Activated T-cell treated with anti-CD3 and anti-CD28 coated beads for 4 hours (primary cell): ENCODE measurements around the gene AGK.
"Not testable (repeated sequence)": the region's sequence is repeated elsewhere in the genome, so short reads cannot be mapped to it uniquely, and the experiment has no call there.

Experiments
- DNase-seq: peaks from one replicate; pipeline ENCODE4 v3.0.0-alpha.2; 2020

AGK gene

DNA sequence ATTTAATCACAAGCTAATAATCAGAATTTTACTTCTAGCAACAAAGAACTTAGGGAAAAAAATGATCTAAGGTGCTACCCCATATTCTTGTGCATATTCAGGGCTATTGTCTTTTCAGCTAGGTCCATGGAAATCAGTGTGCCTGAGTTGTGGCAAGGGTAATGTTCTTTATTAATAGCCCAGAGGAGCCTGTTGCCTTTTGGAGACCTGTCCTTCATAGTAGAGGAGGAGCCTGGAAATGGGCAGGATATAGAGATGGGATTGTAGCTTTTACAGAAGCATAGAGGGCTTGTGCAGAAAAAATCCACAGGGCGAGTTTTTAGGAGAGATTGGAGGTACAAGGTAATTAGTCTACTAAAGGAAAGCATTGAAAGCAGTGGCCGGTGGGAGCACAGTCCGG, 38.9 kb downstream of the AGK start:
- no peak for DNase-seq

DNA sequence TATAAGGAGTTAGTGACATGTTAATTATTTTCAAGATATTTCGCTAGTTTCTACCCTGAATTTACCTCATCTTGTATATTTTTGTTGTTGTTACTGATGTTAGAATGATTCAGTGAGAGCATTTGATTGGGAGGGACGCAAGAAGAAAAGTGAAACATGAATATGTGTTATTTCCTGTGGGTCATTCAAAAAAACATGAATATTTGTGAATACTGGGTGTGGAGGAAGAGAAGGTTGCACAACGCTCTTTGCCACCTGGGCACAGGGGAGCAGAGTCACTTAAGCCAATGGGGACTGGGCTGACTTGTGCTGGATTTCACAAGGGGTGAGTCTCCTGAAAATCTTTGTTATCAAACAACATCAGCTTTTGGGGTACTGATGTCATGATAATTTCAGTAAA, 39.5 kb downstream of the AGK start:
- no peak for DNase-seq

DNA sequence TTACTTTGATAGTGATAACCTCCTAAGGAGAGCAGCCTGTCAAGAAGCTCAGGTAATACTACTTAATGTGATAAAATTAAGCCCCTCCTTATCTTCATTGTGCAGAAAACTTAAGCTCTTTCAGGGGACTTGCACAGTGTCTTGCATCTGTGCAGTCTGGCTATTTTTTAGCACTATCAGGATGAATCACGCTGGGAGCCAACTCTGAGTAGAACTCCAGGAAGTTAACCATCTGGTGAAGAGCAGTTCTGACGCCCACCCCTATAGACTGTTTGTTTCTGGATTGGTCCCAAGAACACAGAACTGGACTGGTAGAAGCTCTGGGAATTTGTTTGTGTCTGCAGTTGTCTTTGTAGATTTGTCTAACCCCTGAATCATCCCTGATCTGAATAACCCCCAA, 41.9 kb downstream of the AGK start:
- DNase-seq: no peak

DNA sequence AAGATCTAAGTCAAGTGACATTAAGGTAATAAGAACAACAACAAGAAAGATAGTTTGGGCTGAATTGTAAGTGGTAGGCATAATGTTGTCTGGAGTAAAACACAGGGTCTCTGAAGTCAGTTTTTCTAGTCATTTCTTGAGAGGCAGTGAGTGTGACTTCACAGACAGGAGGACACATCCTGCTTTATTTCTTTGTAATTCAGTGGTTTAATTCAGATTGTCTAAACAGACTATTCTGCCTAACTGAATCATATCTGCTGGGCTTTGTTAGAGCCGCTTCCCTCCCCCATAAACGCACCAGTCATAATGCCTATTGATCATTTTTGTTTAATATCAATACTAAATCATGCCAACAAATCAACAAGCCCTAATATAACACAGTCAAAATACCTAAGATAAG, 46.8 kb downstream of the AGK start:
- no peak for DNase-seq

DNA sequence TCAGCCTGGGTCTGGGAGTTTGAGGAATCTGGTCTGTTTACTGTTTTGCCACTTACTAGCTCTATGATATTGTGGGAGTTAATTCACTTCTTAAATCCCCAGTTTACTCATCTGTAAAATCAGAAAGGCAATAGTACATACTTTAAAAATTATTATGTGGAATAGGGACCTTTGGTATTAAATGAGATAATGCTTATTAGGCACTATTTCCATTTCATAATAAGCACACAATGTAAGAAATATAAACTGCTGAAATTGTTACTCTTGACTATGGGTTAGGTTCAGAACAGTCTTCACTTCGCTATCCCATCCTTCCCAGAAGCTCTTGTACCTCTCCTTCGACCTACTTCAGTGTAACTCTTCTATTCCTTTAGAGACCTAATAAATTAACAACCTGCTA, 47.2 kb downstream of the AGK start:
- DNase-seq: no peak

DNA sequence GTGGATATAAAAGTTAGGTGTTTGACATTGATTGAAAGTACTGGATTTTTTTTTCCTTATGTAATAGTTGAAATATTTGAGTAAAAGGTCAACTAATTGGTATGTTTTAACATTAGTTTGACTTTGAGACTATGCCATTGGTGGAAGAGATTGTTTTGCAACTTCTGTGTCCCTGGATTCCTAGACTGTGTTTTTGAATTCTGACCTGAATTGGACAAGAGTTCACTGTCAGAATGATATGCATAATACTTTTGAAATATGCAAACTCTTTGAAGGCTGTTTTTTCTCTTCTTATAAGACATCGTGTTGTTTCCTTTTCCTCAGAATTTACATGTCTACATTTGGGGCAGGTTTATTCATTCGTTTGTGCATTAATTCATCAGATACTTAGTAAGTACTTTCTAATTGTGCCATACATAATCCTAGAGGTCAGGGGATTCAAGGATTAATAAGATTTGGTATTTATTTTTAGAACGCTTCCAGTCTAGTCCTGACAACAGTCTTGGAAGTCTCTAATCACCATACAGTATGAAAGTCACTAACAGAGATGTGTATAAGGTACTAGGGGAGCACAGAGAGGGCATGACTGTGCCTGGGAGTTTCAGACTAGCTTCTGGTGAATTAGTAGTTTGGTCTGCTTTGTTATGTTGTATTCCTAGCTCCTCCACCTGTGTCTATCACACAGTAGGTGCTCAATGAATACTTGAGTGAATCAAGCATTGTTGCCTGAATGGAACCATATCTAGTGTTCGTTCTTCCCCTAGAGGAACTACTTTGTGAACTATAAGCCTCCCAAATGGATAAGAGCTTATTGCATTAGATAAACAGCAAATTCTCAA, 49.2 kb downstream of the AGK start:
- no peak for DNase-seq

DNA sequence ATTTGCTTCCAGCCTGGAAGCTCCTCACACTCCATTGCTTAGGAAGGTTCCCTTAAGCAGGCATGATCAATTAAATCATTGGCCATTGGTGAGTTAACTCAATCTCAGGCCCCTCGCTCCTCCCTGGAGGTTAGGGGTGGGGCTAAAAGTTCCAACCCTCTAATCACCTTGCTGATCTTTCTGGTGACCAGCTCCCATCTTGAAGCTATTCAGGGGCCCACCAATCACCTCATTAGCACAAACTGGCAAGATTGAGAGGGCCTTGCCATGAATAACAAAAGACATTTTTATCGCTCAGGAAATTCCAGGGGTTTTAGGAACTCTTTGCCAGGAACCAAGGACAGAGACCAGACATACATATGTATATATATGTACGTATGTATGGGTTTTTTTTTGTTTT, 58.4 kb downstream of the AGK start:
- no peak for DNase-seq

DNA sequence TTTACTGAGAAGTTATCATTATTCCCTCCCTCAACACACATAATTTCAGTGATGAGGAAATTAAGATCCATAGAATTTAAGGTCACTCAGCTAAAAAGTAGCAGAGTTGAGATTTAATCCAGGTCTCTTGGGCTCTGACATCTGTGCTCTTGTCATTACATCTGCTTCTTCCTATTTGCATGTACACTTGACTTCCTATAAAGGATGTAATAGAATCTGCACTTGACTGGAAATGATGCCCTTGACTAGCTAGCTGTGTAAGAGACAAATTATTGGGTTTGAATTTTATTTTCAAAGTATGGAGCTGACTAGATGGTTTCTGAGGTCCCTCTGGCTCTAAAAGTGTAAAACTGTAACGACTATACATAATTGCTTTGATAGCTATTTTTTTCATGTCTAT, 59.5 kb downstream of the AGK start:
- no peak for DNase-seq

DNA sequence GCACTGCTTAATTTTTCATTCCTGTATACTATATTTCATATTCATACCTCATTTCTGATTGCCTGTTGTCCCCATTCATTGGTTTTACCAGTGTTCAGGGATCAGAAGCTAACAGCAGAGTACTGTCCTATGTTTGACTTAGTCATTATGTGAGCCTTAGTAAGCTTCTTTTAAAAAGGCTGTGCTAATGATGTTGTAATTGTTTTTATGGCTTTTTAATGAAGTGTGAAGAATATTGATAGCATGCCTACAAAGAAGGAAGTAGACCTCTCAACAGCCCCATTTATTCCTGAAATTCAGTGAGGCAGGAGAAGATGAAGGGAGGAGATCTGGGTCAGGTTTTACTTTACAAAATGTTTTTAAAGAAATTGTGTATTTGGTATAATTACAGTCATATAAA, 61.7 kb downstream of the AGK start:
- no peak for DNase-seq

DNA sequence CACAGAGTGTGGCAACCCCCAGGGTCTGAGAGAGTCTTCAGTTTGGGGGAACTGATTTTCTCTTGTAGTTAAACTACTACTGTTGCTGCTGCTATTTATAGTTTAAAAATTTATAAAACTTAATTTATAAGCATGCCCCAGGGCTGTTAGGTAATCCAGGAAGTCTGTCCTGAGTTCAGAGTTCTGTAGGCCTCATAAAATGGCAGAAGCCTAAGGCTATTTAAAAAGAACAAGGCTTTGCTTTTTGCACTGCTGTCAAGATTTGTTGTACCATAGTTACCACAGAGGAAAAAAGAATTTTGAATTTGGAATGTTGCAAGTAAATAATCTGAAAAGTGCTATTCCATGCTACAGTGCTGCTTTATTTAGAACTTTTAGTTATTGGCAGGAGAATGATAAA, 66.1 kb downstream of the AGK start:
- DNase-seq: no peak

DNA sequence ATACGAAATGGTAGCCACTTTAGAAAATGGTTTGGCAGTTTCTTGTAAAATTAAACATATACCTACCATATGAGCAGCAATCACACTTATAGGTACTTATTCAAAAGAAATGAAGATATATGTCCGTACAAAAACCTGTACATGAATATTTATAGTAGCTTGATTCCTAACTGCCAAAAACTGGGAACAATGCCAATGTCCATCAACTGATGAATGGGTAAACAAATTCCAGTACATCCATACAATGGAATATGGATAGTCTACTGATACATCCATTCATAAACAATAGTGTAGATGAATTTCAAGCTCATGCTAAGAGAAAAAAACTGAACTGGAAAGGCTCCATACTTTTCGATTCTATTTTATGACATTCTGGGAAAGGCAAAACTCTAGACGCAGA, 68.5 kb downstream of the AGK start:
- DNase-seq: no peak

DNA sequence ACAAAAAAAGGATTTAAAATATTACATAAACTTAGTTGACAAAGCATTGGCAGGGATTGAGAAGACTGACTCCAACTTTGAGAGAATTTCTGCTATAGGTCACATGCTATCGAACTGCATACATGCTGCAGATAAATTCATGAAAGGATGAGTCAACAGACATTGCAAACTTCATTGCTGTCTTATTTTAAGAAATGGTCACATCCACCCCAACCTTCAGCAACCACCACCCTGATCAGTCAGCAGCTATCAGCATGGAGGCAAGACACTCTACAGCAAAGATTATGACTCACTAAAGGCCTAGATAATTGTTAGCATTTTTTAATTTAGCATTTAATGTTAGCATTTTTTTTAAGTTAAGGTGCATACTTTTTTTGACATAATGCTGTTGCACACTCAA, 73.6 kb downstream of the AGK start:
- no peak for DNase-seq

DNA sequence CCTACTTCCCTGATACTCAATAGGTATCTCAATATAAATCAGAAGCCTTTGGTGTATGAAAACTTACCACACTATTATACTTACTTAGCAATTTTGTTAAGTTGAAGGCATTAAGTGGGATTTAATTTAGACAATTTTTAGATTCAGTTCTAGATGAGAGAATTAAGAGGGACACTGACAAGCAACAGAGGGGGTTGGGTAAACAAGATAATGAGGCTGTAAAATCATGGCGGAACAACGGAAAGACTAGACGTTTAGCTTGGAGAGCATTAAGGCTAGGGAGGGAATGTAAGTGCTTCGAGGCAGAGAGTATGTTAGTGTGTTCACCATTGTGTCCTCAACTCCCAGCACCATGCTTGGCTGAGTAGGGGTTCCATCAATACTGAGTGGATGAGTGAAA, 79.4 kb downstream of the AGK start:
- no peak for DNase-seq

DNA sequence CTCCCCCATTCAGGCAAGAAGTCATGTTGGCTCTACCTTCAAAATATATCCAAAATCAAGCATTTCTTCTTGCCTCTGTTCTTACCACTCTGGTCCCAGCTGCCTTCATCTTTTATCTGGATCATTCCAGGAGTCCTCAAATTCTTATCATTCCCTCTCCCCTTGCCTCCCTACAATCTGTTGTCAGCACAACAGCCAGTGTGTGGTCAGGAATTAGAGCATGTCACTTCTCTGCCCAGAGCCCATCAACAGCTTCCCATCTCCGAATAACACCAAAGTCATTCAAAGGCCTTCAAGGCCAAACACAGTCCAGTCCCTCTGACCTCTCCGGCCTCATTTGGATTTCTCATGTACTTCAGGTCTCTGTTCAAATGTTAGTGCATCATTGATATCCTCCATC, 80.3 kb downstream of the AGK start:
- no peak for DNase-seq

DNA sequence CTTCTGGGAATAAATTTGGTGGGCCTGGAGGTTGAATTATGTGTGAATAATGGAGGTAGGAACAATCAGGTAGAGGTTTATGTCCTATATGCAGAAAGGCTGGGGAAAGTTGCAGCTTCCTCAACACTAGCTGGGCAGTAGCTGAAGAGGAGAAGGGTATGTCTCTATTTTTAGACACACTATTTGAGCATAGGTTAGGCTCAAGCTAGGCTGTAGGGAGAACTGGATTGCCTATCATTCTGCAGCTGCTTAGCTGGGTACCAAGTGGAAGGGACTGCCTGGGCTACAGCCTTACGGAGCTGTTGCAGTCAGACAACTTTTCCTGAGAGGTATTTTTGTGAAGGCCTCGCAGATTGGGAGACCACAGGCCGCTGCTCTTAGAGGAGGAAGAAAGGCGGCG, 82.9 kb downstream of the AGK start:
- DNase-seq: no peak

DNA sequence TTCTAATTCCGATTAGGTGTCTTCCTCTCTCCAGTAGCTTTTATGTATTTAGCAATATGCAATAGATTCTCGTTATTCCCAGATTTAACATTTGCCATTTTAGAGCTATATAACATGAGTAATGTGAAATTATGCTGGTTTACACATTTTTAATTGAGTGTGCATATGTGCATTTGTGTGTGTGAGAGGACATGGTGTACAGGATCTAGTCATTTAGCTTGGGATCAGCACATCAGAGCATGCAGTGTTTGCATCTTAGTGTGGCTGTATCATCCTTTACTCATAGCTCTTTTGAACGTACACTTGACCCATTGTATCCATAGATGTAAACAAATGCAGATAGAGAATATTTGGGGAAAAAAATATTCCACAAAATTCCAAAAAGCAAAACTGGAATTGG, 84.8 kb downstream of the AGK start:
- DNase-seq: no peak

DNA sequence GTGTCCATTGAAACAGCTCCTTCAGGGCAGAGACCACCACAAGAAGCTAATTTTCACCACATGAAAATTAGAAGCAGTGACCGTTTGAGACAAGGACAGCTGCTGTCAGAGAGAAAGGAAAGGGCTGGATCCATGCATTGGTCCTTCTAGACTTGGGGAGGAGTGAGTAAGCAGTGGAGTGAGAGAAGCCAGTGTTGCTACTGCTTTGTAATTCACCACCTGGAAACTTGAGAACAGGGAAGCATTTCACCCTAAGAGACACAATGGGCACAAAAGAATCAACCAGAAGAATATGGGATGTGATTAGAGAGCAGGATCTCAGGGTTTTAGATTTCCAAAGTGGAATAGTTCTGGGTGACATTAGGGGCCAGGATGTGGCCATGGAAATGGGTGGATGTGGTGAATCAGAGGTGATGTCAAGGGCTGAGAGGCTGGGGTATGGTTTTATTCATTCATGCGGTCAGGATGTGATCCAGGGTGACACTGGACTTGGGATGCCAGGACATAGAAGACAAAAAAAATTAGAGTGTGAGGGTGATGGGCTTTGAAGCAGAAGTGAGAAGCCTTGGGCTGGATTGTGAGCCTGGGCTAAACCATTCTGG, 89.1 kb downstream of the AGK start:
- DNase-seq: no peak

DNA sequence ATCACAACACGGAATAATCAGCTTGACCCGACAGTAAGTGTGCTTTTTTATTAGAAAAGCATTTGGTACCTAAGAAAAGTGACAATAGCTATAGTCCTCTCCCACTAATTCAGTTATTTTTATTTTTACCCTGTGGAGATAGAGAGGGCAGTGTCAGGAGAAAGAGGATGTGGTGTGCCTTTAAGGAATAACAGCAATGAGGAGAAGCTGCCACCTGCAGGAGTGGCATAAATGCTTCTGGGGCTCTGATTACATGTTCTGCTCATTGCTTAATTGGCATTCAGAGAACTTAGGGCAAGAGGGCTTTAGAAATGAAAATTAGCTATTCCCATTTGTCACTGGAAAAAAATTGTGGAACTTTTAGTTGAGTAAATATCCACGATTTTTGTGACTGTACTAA, 90.7 kb downstream of the AGK start:
- DNase-seq: no peak

DNA sequence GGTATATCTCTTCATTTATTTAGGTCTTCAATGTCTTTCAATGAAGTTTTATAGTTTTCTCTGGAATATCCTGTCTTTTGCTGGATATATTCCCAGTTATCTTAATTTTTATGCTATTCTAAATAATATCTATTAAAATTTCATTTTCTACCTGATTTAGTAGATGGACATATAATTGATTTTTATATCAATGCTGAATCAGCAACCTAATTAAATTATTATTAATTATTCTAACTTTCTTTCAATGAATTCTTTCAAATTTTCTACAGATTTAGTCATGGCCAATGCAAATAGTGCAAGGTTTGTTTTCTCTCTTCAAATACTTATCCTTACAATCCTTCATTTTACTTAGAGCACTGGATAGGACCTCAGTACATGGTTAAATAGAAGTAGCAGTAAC, 94.0 kb downstream of the AGK start:
- no peak for DNase-seq

DNA sequence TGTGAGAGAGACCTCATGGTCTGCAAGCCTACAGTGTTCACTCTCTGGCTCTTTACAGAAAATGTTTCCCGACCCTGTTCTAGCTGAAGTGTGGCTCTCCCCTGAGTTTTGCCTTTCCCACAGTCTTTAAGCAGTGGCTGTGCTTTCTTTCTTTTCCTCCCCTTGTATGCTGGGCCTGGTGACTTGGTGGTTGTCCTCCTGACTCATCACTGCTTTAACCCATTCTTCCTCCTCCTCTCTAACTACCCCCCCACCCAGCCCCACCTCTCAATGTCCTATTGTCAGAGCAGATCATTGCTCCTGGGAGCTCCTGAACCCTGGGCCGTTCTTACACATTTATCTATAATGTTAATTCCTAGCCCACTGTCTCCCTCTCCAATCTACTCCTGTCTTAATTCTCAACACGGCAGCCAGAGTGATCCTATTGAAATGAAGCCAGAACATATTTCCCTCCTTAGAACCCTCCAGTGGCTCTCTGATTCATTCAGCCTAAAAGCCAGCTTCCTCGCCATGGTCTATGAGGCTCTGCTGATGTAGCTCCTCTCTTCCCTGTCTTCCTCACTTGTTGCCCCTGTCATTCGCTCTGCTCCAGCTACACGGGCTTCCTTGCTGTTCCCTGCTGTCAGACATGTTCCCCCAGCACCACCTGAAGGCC, 95.7 kb downstream of the AGK start:
- DNase-seq: no peak

DNA sequence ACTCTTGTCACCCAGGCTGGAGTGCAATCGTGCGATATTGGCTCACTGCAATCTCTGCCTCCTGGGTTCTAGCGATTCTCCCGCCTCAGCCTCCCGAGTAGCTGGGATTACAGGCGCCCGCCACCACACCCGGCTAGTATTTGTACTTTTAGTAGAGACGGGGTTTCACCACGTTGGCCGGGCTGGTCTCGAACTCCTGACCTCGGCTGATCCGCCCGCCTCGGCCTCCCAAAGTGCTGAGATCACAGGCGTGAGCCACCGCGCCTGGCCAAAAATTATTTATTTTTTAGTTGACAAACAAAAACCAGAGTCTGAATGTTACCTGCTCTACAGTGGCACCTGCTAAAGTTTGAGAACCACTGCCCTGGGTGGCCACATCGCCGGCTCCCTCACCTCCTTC, 96.5 kb downstream of the AGK start:
- not testable (repeated sequence) for DNase-seq

DNA sequence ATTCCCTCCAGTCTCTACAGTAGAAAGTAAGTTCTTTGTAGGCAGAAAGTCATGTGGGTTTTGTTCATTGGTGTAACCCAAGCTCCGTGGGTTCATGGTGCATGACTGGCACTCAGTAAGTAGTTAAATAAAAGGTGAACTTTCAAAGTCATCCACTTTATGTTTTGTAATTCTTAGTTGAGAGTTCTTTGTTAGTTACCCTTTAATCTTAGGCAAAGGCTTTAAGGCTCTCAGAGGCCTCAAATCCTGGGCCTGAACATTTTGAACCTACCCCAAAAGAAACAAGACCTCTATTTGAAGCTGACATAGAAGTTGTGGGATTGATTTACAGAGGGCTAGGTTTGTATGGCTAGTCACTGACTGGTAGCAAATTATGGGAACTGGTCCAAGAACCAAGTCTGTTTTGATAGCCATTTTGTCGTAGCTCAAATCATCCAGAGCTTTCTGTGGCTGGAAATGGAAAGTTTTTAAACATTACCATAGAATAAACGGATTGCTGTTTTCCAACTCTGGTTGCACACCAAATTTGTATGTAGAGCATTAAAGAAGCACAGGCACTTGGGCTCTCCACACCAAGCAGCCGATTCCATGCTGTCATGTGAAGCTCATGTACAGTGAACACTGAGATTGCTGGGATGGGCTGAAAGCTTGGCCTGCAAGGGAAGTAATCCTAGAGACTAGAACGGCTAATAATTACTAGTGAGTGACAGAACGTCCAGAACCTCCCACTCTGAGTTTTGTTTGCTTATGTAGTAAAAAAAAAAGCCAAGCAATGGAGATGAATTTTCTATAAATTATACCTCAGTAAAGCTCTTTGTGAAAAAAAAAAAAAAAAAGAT, 97.3 kb downstream of the AGK start:
- no peak for DNase-seq

DNA sequence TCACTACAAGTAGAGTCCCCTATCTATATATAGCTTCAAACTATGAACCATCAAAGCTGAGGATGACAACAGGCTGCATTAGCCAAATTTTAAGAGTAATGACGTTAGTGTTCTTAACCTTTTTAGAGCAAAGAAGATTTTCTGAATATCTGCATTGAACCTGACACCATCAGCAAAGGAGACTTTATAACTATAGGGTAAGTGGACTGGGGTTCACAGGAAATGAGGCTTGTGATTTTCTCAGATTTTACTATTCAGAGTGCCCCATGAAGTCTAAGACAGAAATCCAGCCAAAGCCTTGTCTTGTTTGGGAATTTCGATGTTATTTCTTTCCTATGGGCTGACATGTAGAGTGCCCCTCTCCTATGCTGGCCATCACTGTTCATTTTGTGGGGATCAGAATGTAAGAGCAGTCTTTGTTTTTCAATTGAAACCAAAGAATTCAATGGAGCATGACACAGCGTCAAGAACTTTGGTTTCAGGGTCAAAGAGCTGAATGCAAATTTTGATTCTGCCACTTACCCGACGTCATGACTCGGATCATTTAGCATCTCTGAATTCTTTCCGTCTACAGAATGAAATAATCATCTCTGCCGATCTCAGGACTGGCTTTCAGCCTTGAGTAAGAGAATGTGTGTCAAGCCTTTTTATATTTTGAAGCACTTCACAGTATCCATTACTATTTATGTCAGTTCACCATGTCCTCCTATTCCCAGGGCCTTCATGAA, 98.1 kb downstream of the AGK start:
- DNase-seq: no peak
